GM12878 (cell line): Measurements from ENCODE around the gene NOL3. TPM values are rescaled to one million over a fixed set of nuclear protein-coding genes. Genes with fewer than 3 reads are reported as not detected.

ENCODE experiments used
- ATAC-seq: fragments of 200-7000 bp; cut with Tn5 transposase; 3 replicates; pipeline ENCODE4 v1.9.1; 2020; ENCODE audit warnings: mild to moderate bottlenecking, moderate library complexity
- BruUV-seq: library from RNA; stranded (reverse); fragments of 400-500 nt; replicated peaks from 2 replicates; lab custom pipeline; 2021; lab: Mats Ljungman, UMichigan
- CTCF ChIA-PET: fragments of 300-600 bp; sonication (Branson Sonifier 250); formaldehyde crosslinking; extraction: SDS; loops from one replicate; lab custom pipeline; 2021; ENCODE audit warnings: inconsistent platforms; lab: Yijun Ruan, JAX
- POLR2A ChIA-PET: fragments of 350-600 bp; formaldehyde crosslinking; extraction: SDS; loops from one replicate; lab custom pipeline; 2021; ENCODE audit warnings: inconsistent platforms; lab: Charles Lee
- RAD21 ChIA-PET: fragments of 300-600 bp; sonication (Branson Sonifier 250); formaldehyde crosslinking; loops from one replicate; lab custom pipeline; 2023; ENCODE audit warnings: antibody characterized with exemption; ENCODE audit not compliant: unreplicated experiment; lab: Charles Lee
- SMC1A ChIA-PET: fragments of 300-600 bp; sonication (Branson Sonifier 250); formaldehyde crosslinking; loops from one replicate; lab custom pipeline; 2023; ENCODE audit not compliant: unreplicated experiment, uncharacterized antibody; lab: Charles Lee
- DNase-seq: peaks from one replicate; pipeline ENCODE4 v3.0.0-alpha.2; 2011; ENCODE audit warnings: low read depth, low spot score
- FAIRE-seq: peaks from 3 replicates; lab custom pipeline; 2011; peaks lifted over from hg19 to GRCh38; lab: Jason Lieb, UNC
- H2AFZ ChIP-seq: 2 replicates; pipeline ENCODE4 v1.6.0; 2011; ENCODE audit warnings: low read depth, low read length, control low read depth; ENCODE audit not compliant: control insufficient read depth
- H3K27ac ChIP-seq: 2 replicates; pipeline ENCODE4 v1.5.1; 2011; ENCODE audit warnings: control low read depth; ENCODE audit not compliant: control insufficient read depth, insufficient read depth
- H3K27me3 ChIP-seq, 2 experiments: replicated peaks in 1 of 2; 2 replicates each; pipeline versions ENCODE4 v1.6.0 to v1.6.1; 2011; ENCODE audit warnings: low read length in 1 of 2; ENCODE audit not compliant: control insufficient read depth in 2 of 2, insufficient read depth in 2 of 2
- H3K36me3 ChIP-seq, 2 experiments: 2 replicates each; pipeline ENCODE4 v1.5.1; 2011; ENCODE audit warnings: low read length in 1 of 2; ENCODE audit not compliant: control insufficient read depth in 2 of 2, insufficient read depth in 2 of 2
- H3K4me1 ChIP-seq: 2 replicates; pipeline ENCODE4 v1.6.1; 2011; ENCODE audit warnings: mild to moderate bottlenecking, low read length, moderate library complexity, mixed read lengths; ENCODE audit not compliant: control insufficient read depth, insufficient read depth
- H3K4me2 ChIP-seq: 2 replicates; pipeline ENCODE4 v1.6.0; 2011; ENCODE audit warnings: control low read depth; ENCODE audit not compliant: control insufficient read depth, insufficient read depth
- H3K4me3 ChIP-seq: fragments of 200-600 bp; sonication (generic); 2 replicates; pipeline ENCODE4 v1.5.1; 2016
- H3K79me2 ChIP-seq: 2 replicates; pipeline ENCODE4 v1.6.0; 2011; ENCODE audit warnings: low read length; ENCODE audit not compliant: control insufficient read depth, insufficient read depth
- H3K9ac ChIP-seq: 2 replicates; pipeline ENCODE4 v1.8.0; 2011; ENCODE audit warnings: low read length, control low read depth, mixed read lengths; ENCODE audit not compliant: control insufficient read depth, insufficient read depth
- H3K9me3 ChIP-seq: replicated peaks from 3 replicates; pipeline ENCODE4 v1.5.1; 2011; ENCODE audit warnings: mild to moderate bottlenecking, low read length; ENCODE audit not compliant: control insufficient read depth, insufficient read depth
- H4K20me1 ChIP-seq: 2 replicates; pipeline ENCODE4 v1.6.0; 2011; ENCODE audit not compliant: control insufficient read depth, insufficient read depth
- ETV6 ChIP-seq, 2 experiments: fragments of 450-650 bp in 1 of 2; IDR thresholded peaks in 1 of 2; conservative IDR thresholded peaks in 1 of 2; 2 replicates each; pipeline ENCODE4 v1.6.1; 2014; ENCODE audit warnings: antibody characterized with exemption in 1 of 2, borderline replicate concordance in 1 of 2, low read depth in 1 of 2, mild to moderate bottlenecking in 1 of 2, moderate library complexity in 1 of 2
- GABPA ChIP-seq: IDR thresholded peaks from 2 replicates; pipeline ENCODE4 v1.6.1; 2014; ENCODE audit warnings: antibody characterized with exemption, low read depth, mild to moderate bottlenecking, inconsistent platforms
- GATAD2B ChIP-seq: fragments of 450-650 bp; conservative IDR thresholded peaks from 2 replicates; pipeline ENCODE4 v1.6.1; 2017; ENCODE audit warnings: low read depth, mild to moderate bottlenecking, moderate library complexity
- HCFC1 ChIP-seq: fragments of 150-350 bp; IDR thresholded peaks from 2 replicates; pipeline ENCODE4 v1.6.1; 2014; ENCODE audit warnings: low read length
- KDM1A ChIP-seq: fragments of 200-600 bp; sonication (generic); IDR thresholded peaks from 2 replicates; pipeline ENCODE4 v1.6.1; 2016; ENCODE audit warnings: borderline replicate concordance
- MXI1 ChIP-seq: fragments of 150-350 bp; IDR thresholded peaks from 2 replicates; pipeline ENCODE4 v1.6.1; 2011; ENCODE audit warnings: low read depth, mild to moderate bottlenecking, inconsistent platforms, low read length, improper control_type of control experiment
- ZNF207 ChIP-seq: fragments of 450-650 bp; IDR thresholded peaks from 2 replicates; pipeline ENCODE4 v1.6.1; 2014; ENCODE audit warnings: antibody characterized with exemption, mild to moderate bottlenecking, borderline replicate concordance
- ZNF274 ChIP-seq: IDR thresholded peaks from one replicate; pipeline ENCODE4 v1.8.0; 2011; ENCODE audit not compliant: insufficient read length, insufficient read depth
- WGBS: methylation state at CpG from one replicate; pipeline ENCODE4 v1.1.6; 2016; ENCODE audit warnings: low lambda C conversion rate; ENCODE audit not compliant: insufficient replicate concordance, insufficient coverage; ENCODE audit errors: missing lambda C conversion rate; 5-methylcytosine and 5-hydroxymethylcytosine counted together
- in situ Hi-C: fragments of 300-500 bp; cut with MboI; formaldehyde crosslinking; loops from 9 replicates; pipeline ENCODE4 v1.14.3; 2018; ENCODE audit warnings: mixed read lengths
- intact Hi-C: fragments of 100-400 bp; cut with micrococcal nuclease; formaldehyde crosslinking; loops from one replicate; pipeline ENCODE4 v1.14.2; 2022; ENCODE audit not compliant: unreplicated experiment
- microRNA counts: library from miRNA; unstranded; fragments of <30 nt; microRNA quantifications from one replicate; lab custom pipeline; 2016
- microRNA-seq: library from miRNA; unstranded; fragments of <30 nt; microRNA quantifications from one replicate; pipeline ENCODE4, GENCODE V29; 2018
- polyA plus RNA-seq, 11 experiments: library from polyadenylated mRNA; depleted of rRNA in 4 of 11; unstranded in 6 of 11; stranded (reverse) in 5 of 11; fragments of >200 nt; fragmentation: Nextera tagmentation in 4 of 11; fragmentation: Illumina TruSeq in 1 of 11; extraction: Ambion mirVana in 4 of 11; extraction: Trizol in 1 of 11; gene quantifications; 1 replicate in 1 of 11; 2 replicates in 10 of 11; pipeline versions ENCODE4 v1.2.1 to v1.2.3, GENCODE V29; 2011 to 2016; ENCODE audit warnings: inconsistent platforms in 2 of 11, missing spikeins in 2 of 11, low read depth in 1 of 11
- small RNA-seq: library from RNA; depleted of rRNA; stranded (forward); fragments of <200 nt; gene quantifications from one replicate; pipeline ENCODE3, GENCODE V24; 2014
- total RNA-seq, 4 experiments: library from RNA; depleted of rRNA in 3 of 4; stranded (reverse); fragments of >200 nt in 3 of 4; fragmentation: Illumina TruSeq in 1 of 4; extraction: Trizol in 1 of 4; gene quantifications; 2 replicates each; pipeline versions ENCODE4 v1.2.1 to v1.2.3, GENCODE V29; 2013 to 2021
- TF ChIP-seq, protein P1 (sequence below): fragments of 450-650 bp; IDR thresholded peaks from 2 replicates; pipeline ENCODE4 v1.6.1; 2017; ENCODE audit warnings: mild to moderate bottlenecking, low read depth, inconsistent platforms; ENCODE audit not compliant: poor library complexity, severe bottlenecking

The NOL3 gene
- total and polyA plus RNA-seq, 10 of the 15 experiments (the other 5 are each of a cell fraction or from before 2014, with no cell fraction given) = 0.31 to 18.4 (median 2.7) TPM

DNA sequence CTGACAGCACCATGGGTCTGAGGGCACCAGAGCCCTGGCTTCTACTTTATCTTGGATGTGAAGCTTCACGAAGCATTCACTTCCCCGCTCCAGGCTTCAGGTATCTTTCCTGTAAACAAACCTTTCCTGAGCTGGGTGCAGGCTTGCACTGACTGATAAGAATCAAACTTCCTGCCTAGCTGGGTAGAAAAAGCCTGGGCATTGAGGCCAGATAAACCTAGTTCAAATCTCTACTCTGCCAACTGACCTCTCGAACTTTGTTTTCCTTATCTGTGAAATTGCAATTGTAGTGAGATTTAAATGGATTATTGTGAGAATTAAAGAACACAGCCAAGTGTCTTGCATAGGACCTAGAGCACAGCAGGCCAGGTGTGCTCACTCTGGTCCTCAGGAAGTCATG lies 53.7 kb downstream of the NOL3 start:
- TF ChIP-seq GATAD2B (no peak), ZNF207 (no peak), MXI1 (no peak), HCFC1 (no peak), ETV6 (conservative IDR thresholded peaks at IDR 0.05 in 1 of 2, IDR thresholded peaks at IDR 0.05 in 1 of 2; ENCODE audit: borderline replicate concordance in 1 of 2, low read depth in 1 of 2) (no peak), ZNF274 (no peak), KDM1A (no peak), GABPA (no peak)
- TF ChIP-seq, protein P1, sequence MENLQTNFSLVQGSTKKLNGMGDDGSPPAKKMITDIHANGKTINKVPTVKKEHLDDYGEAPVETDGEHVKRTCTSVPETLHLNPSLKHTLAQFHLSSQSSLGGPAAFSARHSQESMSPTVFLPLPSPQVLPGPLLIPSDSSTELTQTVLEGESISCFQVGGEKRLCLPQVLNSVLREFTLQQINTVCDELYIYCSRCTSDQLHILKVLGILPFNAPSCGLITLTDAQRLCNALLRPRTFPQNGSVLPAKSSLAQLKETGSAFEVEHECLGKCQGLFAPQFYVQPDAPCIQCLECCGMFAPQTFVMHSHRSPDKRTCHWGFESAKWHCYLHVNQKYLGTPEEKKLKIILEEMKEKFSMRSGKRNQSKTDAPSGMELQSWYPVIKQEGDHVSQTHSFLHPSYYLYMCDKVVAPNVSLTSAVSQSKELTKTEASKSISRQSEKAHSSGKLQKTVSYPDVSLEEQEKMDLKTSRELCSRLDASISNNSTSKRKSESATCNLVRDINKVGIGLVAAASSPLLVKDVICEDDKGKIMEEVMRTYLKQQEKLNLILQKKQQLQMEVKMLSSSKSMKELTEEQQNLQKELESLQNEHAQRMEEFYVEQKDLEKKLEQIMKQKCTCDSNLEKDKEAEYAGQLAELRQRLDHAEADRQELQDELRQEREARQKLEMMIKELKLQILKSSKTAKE = no peak
- no peaks in the 10 kb centered on the region for H3K9me3 ChIP-seq
- POLR2A ChIA-PET = interaction anchor here (0.5 to 7.7 kb wide), 2 partner anchors 21 to 84 kb away, joined by 3 to 100 read pairs; partner anchors contain the start of genes FHOD1 and SLC9A5
- H3K4me1 ChIP-seq = peaks cover 12% of the 10 kb centered on the region
- BruUV-seq = no TSS peak
- no peak for FAIRE-seq
- SMC1A ChIA-PET = interaction anchor here (1.0 kb wide), 1 partner anchor 12 kb away, joined by 4 read pairs; no protein-coding TSS in a partner anchor
- H3K9ac ChIP-seq = no peak overlapping the region
- peaks cover 18% of the 10 kb centered on the region for H3K79me2 ChIP-seq
- RAD21 ChIA-PET = no interaction called here
- H3K4me2 ChIP-seq = no peak overlapping the region
- CTCF ChIA-PET = interaction anchor here (1.2 to 1.3 kb wide), 3 partner anchors 20 to 206 kb away, joined by 3 to 4 read pairs (median 3); no protein-coding TSS in a partner anchor
- H3K27ac ChIP-seq = no peak overlapping the region
- H3K4me3 ChIP-seq = no peak overlapping the region
- H3K36me3 ChIP-seq = no peaks in the 10 kb centered on the region
- no peak overlapping the region for H2AFZ ChIP-seq
- intact Hi-C loops = no loop called here
- H4K20me1 ChIP-seq = no peaks in the 10 kb centered on the region
- no peak for ATAC-seq
- WGBS = 78% methylated on average over 3 of the region's 3 CpGs
- no peaks in the 10 kb centered on the region for H3K27me3 ChIP-seq
- in situ Hi-C loops = no loop called here
- no peak for DNase-seq

MicroRNA genes within 50 kb of the gene (microRNA counts, 767-probe panel; counts per million panel counts)
- 55.3 counts per million for microRNA hsa-miR-328 (lab: Ali Mortazavi, UCI)

Small RNA genes within 50 kb of the gene (microRNA-seq; reads per million reads assigned to microRNA genes)
- 29.4 reads per million, percentile 62 among the genes with 10 or more reads in this experiment for gene MIR328

Small RNA genes within 50 kb of the gene (small RNA-seq; reads per million reads assigned to genes)
- 7.3 reads per million, percentile 93 among the genes with 10 or more reads in this experiment for gene MIR328

Other genes with a start within 250 kb of the NOL3 start
Only the 7 nearest of the 23 such genes appear.
- 4.7 and 5.0 TPM in 2 replicates for gene B3GNT9, start 19.5 kb upstream of the NOL3 start, total RNA-seq (2014; rRNA removed)
- gene B3GNT9, start 19.5 kb upstream of the NOL3 start, total RNA-seq (2014; rRNA removed; fragmentation: Illumina TruSeq; extraction: Trizol) = 1.5 and 1.7 TPM in 2 replicates
- 4.1 and 4.3 TPM in 2 replicates for gene B3GNT9, start 19.5 kb upstream of the NOL3 start, total RNA-seq (2021)
- 1.0 and 1.4 TPM in 2 replicates for gene B3GNT9, start 19.5 kb upstream of the NOL3 start, polyA plus RNA-seq (2011; rRNA removed)
- 1.5 and 1.9 TPM in 2 replicates for gene B3GNT9, start 19.5 kb upstream of the NOL3 start, polyA plus RNA-seq (2014; fragmentation: Illumina TruSeq; extraction: Trizol)
- under 1 TPM; 0.08 to 0.15 TPM for gene B3GNT9, start 19.5 kb upstream of the NOL3 start, polyA plus RNA-seq (2014; fragmentation: Nextera tagmentation; extraction: Ambion mirVana)
- 3.6 and 3.9 TPM in 2 replicates for gene B3GNT9, start 19.5 kb upstream of the NOL3 start, polyA plus RNA-seq (2014; rRNA removed)
- 1 to 10 TPM; 1.9 to 2.3 TPM for gene B3GNT9, start 19.5 kb upstream of the NOL3 start, polyA plus RNA-seq (2016; fragmentation: Nextera tagmentation; extraction: Ambion mirVana)
- 20.8 and 21.0 TPM in 2 replicates for gene TRADD, start 10.6 kb upstream of the NOL3 start, total RNA-seq (2014; rRNA removed)
- 5.3 and 5.6 TPM in 2 replicates for gene TRADD, start 10.6 kb upstream of the NOL3 start, total RNA-seq (2014; rRNA removed; fragmentation: Illumina TruSeq; extraction: Trizol)
- 20.7 and 22.8 TPM in 2 replicates for gene TRADD, start 10.6 kb upstream of the NOL3 start, total RNA-seq (2021)
- gene TRADD, start 10.6 kb upstream of the NOL3 start, polyA plus RNA-seq (2011; rRNA removed) = 10.1 and 19.4 TPM in 2 replicates
- 3.6 and 4.5 TPM in 2 replicates for gene TRADD, start 10.6 kb upstream of the NOL3 start, polyA plus RNA-seq (2014; fragmentation: Illumina TruSeq; extraction: Trizol)
- gene TRADD, start 10.6 kb upstream of the NOL3 start, polyA plus RNA-seq (2014; fragmentation: Nextera tagmentation; extraction: Ambion mirVana) = 1 to 10 TPM; 1.7 to 3.5 TPM
- 23.1 and 23.5 TPM in 2 replicates for gene TRADD, start 10.6 kb upstream of the NOL3 start, polyA plus RNA-seq (2014; rRNA removed)
- 10 to 100 TPM; 18.5 to 20.9 TPM for gene TRADD, start 10.6 kb upstream of the NOL3 start, polyA plus RNA-seq (2016; fragmentation: Nextera tagmentation; extraction: Ambion mirVana)
- 7.6 and 8.3 TPM in 2 replicates for gene FBXL8, start 10.6 kb upstream of the NOL3 start, total RNA-seq (2014; rRNA removed)
- 2.0 and 2.1 TPM in 2 replicates for gene FBXL8, start 10.6 kb upstream of the NOL3 start, total RNA-seq (2014; rRNA removed; fragmentation: Illumina TruSeq; extraction: Trizol)
- 7.5 and 7.7 TPM in 2 replicates for gene FBXL8, start 10.6 kb upstream of the NOL3 start, total RNA-seq (2021)
- gene FBXL8, start 10.6 kb upstream of the NOL3 start, polyA plus RNA-seq (2011; rRNA removed) = 7.6 TPM in 2 replicates
- gene FBXL8, start 10.6 kb upstream of the NOL3 start, polyA plus RNA-seq (2014; fragmentation: Illumina TruSeq; extraction: Trizol) = 1.4 and 1.7 TPM in 2 replicates
- gene FBXL8, start 10.6 kb upstream of the NOL3 start, polyA plus RNA-seq (2014; fragmentation: Nextera tagmentation; extraction: Ambion mirVana) = not detected
- gene FBXL8, start 10.6 kb upstream of the NOL3 start, polyA plus RNA-seq (2014; rRNA removed) = 10.4 and 14.7 TPM in 2 replicates
- 1 to 10 TPM; 5.6 to 6.4 TPM for gene FBXL8, start 10.6 kb upstream of the NOL3 start, polyA plus RNA-seq (2016; fragmentation: Nextera tagmentation; extraction: Ambion mirVana)
- gene HSF4, start 5.8 kb upstream of the NOL3 start, total RNA-seq (2014; rRNA removed) = 2.6 and 2.9 TPM in 2 replicates
- gene HSF4, start 5.8 kb upstream of the NOL3 start, total RNA-seq (2014; rRNA removed; fragmentation: Illumina TruSeq; extraction: Trizol) = 1.2 and 1.4 TPM in 2 replicates
- 5.0 and 5.5 TPM in 2 replicates for gene HSF4, start 5.8 kb upstream of the NOL3 start, total RNA-seq (2021)
- gene HSF4, start 5.8 kb upstream of the NOL3 start, polyA plus RNA-seq (2011; rRNA removed) = 6.9 and 9.9 TPM in 2 replicates
- gene HSF4, start 5.8 kb upstream of the NOL3 start, polyA plus RNA-seq (2014; fragmentation: Illumina TruSeq; extraction: Trizol) = 1.5 and 3.0 TPM in 2 replicates
- under 1 TPM in 1 of 2 experiments, not detected in 1; 0.31 TPM for gene HSF4, start 5.8 kb upstream of the NOL3 start, polyA plus RNA-seq (2014; fragmentation: Nextera tagmentation; extraction: Ambion mirVana)
- gene HSF4, start 5.8 kb upstream of the NOL3 start, polyA plus RNA-seq (2014; rRNA removed) = 7.7 TPM in 2 replicates
- 1 to 10 TPM in 1 of 2 experiments, under 1 TPM in 1; 0.73 to 1.3 TPM for gene HSF4, start 5.8 kb upstream of the NOL3 start, polyA plus RNA-seq (2016; fragmentation: Nextera tagmentation; extraction: Ambion mirVana)
- 11.3 and 11.6 TPM in 2 replicates for gene MATCAP1, start 13.4 kb downstream of the NOL3 start, total RNA-seq (2014; rRNA removed)
- gene MATCAP1, start 13.4 kb downstream of the NOL3 start, total RNA-seq (2014; rRNA removed; fragmentation: Illumina TruSeq; extraction: Trizol) = 7.0 and 7.8 TPM in 2 replicates
- gene MATCAP1, start 13.4 kb downstream of the NOL3 start, total RNA-seq (2021) = 18.3 and 18.8 TPM in 2 replicates
- gene MATCAP1, start 13.4 kb downstream of the NOL3 start, polyA plus RNA-seq (2011; rRNA removed) = 15.5 and 20.1 TPM in 2 replicates
- gene MATCAP1, start 13.4 kb downstream of the NOL3 start, polyA plus RNA-seq (2014; fragmentation: Illumina TruSeq; extraction: Trizol) = 7.2 and 9.5 TPM in 2 replicates
- 1 to 10 TPM; 2.8 to 6.6 TPM for gene MATCAP1, start 13.4 kb downstream of the NOL3 start, polyA plus RNA-seq (2014; fragmentation: Nextera tagmentation; extraction: Ambion mirVana)
- 25.8 and 28.9 TPM in 2 replicates for gene MATCAP1, start 13.4 kb downstream of the NOL3 start, polyA plus RNA-seq (2014; rRNA removed)
- 1 to 10 TPM; 5.6 to 7.6 TPM for gene MATCAP1, start 13.4 kb downstream of the NOL3 start, polyA plus RNA-seq (2016; fragmentation: Nextera tagmentation; extraction: Ambion mirVana)
- not detected in 2 replicates for gene EXOC3L1, start 19.6 kb downstream of the NOL3 start, total RNA-seq (2014; rRNA removed)
- gene EXOC3L1, start 19.6 kb downstream of the NOL3 start, total RNA-seq (2014; rRNA removed; fragmentation: Illumina TruSeq; extraction: Trizol) = not detected in 2 replicates
- not detected in 2 replicates for gene EXOC3L1, start 19.6 kb downstream of the NOL3 start, total RNA-seq (2021)
- not detected in 2 replicates for gene EXOC3L1, start 19.6 kb downstream of the NOL3 start, polyA plus RNA-seq (2011; rRNA removed)
- not detected in 2 replicates for gene EXOC3L1, start 19.6 kb downstream of the NOL3 start, polyA plus RNA-seq (2014; fragmentation: Illumina TruSeq; extraction: Trizol)
- gene EXOC3L1, start 19.6 kb downstream of the NOL3 start, polyA plus RNA-seq (2014; fragmentation: Nextera tagmentation; extraction: Ambion mirVana) = not detected
- 0.03 TPM in 1 of 2 replicates, not detected in the other for gene EXOC3L1, start 19.6 kb downstream of the NOL3 start, polyA plus RNA-seq (2014; rRNA removed)
- gene EXOC3L1, start 19.6 kb downstream of the NOL3 start, polyA plus RNA-seq (2016; fragmentation: Nextera tagmentation; extraction: Ambion mirVana) = under 1 TPM; 0.07 to 0.42 TPM
- 105 and 116 TPM in 2 replicates for gene E2F4, start 21.6 kb downstream of the NOL3 start, total RNA-seq (2014; rRNA removed)
- 68.2 and 72.6 TPM in 2 replicates for gene E2F4, start 21.6 kb downstream of the NOL3 start, total RNA-seq (2014; rRNA removed; fragmentation: Illumina TruSeq; extraction: Trizol)
- 96.7 and 108 TPM in 2 replicates for gene E2F4, start 21.6 kb downstream of the NOL3 start, total RNA-seq (2021)
- 42.7 and 75.6 TPM in 2 replicates for gene E2F4, start 21.6 kb downstream of the NOL3 start, polyA plus RNA-seq (2011; rRNA removed)
- gene E2F4, start 21.6 kb downstream of the NOL3 start, polyA plus RNA-seq (2014; fragmentation: Illumina TruSeq; extraction: Trizol) = 38.3 and 88.0 TPM in 2 replicates
- 10 to 100 TPM; 11.7 to 16.5 TPM for gene E2F4, start 21.6 kb downstream of the NOL3 start, polyA plus RNA-seq (2014; fragmentation: Nextera tagmentation; extraction: Ambion mirVana)
- 132 and 147 TPM in 2 replicates for gene E2F4, start 21.6 kb downstream of the NOL3 start, polyA plus RNA-seq (2014; rRNA removed)
- 100 to 1,000 TPM; 104 to 110 TPM for gene E2F4, start 21.6 kb downstream of the NOL3 start, polyA plus RNA-seq (2016; fragmentation: Nextera tagmentation; extraction: Ambion mirVana)